Measurements from ENCODE around the gene EVI2A.

The EVI2A gene

GRCh38 chr17:31273516-31273915 is 47.9 kb downstream of the EVI2A start:
- no peak for DNase-seq (ENCODE audit: low spot score)

GRCh38 chr17:31272803-31273202 is 48.6 kb downstream of the EVI2A start:
- no peak for DNase-seq (ENCODE audit: low spot score)

GRCh38 chr17:31272236-31272635 is 49.2 kb downstream of the EVI2A start:
- no peak for DNase-seq (ENCODE audit: low spot score)

- DNase-seq (ENCODE audit: low spot score), result peak; percentile 65
Observed at GRCh38 chr17:31269578-31269983, 51.8 kb downstream of the EVI2A start.

GRCh38 chr17:31269036-31269577 is 52.3 kb downstream of the EVI2A start:
- DNase-seq (ENCODE audit: low spot score), result no peak
